Measurements from ENCODE around the gene ARHGEF6. TPM values are rescaled to one million over a fixed set of nuclear protein-coding genes. Genes with fewer than 3 reads are reported as not detected.
A peak's percentile ranks its signal among the peaks of the same experiment; 100 is the strongest.

The ARHGEF6 gene
- total RNA-seq, 2 experiments from 2014 or later = 44.5 to 53.6 TPM

GRCh38 chrX:136667446-136668168 is 113.1 kb downstream of the ARHGEF6 start:
- intact Hi-C loops (cut with DNase I, micrococcal nuclease) = no loop called here
- peak; percentile 52 for ATAC-seq
- peaks cover 90% of the 10 kb centered on the region for H3K4me1 Mint-ChIP-seq
- H3K4me3 Mint-ChIP-seq = peak overlapping the region; percentile 2
- H3K27me3 Mint-ChIP-seq = no peaks in the 10 kb centered on the region
- ChIA-PET CTCF (interaction anchor here (0.6 kb wide), 1 partner anchor 15 kb away, joined by 3 read pairs; no protein-coding TSS in a partner anchor), POLR2A (no interaction called here)
- peak; percentile 73 for DNase-seq
- peaks cover 4% of the 10 kb centered on the region for H3K9me3 Mint-ChIP-seq (ENCODE audit: low read depth)
- H3K36me3 Mint-ChIP-seq (ENCODE audit: low read depth) = peaks cover 90% of the 10 kb centered on the region
- H3K27ac Mint-ChIP-seq = peak overlapping the region; percentile 72

- no peak overlapping the region for H3K4me3 Mint-ChIP-seq
- peaks cover 86% of the 10 kb centered on the region for H3K4me1 Mint-ChIP-seq
- POLR2A ChIA-PET = no interaction called here
Measured at GRCh38 chrX:136666088-136666487, 114.6 kb downstream of the ARHGEF6 start.

GRCh38 chrX:136665258-136665900 is 115.4 kb downstream of the ARHGEF6 start:
- intact Hi-C loops (cut with DNase I, micrococcal nuclease) = no loop called here
- Mint-ChIP-seq H3K27me3 (no peaks in the 10 kb centered on the region), H3K4me3 (peak overlapping the region; percentile 16), H3K4me1 (peaks cover 85% of the 10 kb centered on the region), H3K36me3 (ENCODE audit: low read depth) (peaks cover 85% of the 10 kb centered on the region), H3K27ac (peak overlapping the region; percentile 77), H3K9me3 (ENCODE audit: low read depth) (peaks cover 4% of the 10 kb centered on the region)
- ChIA-PET POLR2A (no interaction called here), CTCF (interaction anchor here (1.6 kb wide), 1 partner anchor 30 kb away, joined by 8 read pairs; no protein-coding TSS in a partner anchor)
- ATAC-seq (no peak), DNase-seq (no peak)

More at GRCh38 chrX:136666088-136666487, 114.6 kb downstream of the ARHGEF6 start:
- ATAC-seq = no peak
- CTCF ChIA-PET = interaction anchor here (1.6 kb wide), 1 partner anchor 29 kb away, joined by 8 read pairs; no protein-coding TSS in a partner anchor
- no peak for DNase-seq
- peaks cover 4% of the 10 kb centered on the region for H3K9me3 Mint-ChIP-seq (ENCODE audit: low read depth)
- peaks cover 85% of the 10 kb centered on the region for H3K36me3 Mint-ChIP-seq (ENCODE audit: low read depth)
- H3K27me3 Mint-ChIP-seq = no peaks in the 10 kb centered on the region
- peak overlapping the region; percentile 19 for H3K27ac Mint-ChIP-seq
- intact Hi-C loops (cut with DNase I, micrococcal nuclease) = no loop called here

GRCh38 chrX:136662976-136663375 is 117.8 kb downstream of the ARHGEF6 start:
- intact Hi-C loops (cut with DNase I, micrococcal nuclease) = no loop called here
- ATAC-seq (no peak), DNase-seq (no peak)
- CTCF ChIA-PET = interaction anchor here (0.8 kb wide), 1 partner anchor 34 kb away, joined by 3 read pairs; no protein-coding TSS in a partner anchor
- POLR2A ChIA-PET = no interaction called here
- Mint-ChIP-seq H3K4me1 (peaks cover 88% of the 10 kb centered on the region), H3K4me3 (no peak overlapping the region), H3K36me3 (ENCODE audit: low read depth) (peaks cover 87% of the 10 kb centered on the region), H3K9me3 (ENCODE audit: low read depth) (peaks cover 4% of the 10 kb centered on the region), H3K27ac (peak overlapping the region; percentile 82), H3K27me3 (no peaks in the 10 kb centered on the region)

- Mint-ChIP-seq H3K36me3 (ENCODE audit: low read depth) (peaks cover 87% of the 10 kb centered on the region), H3K4me3 (peak overlapping the region; percentile 23), H3K9me3 (ENCODE audit: low read depth) (peaks cover 4% of the 10 kb centered on the region), H3K4me1 (peaks cover 88% of the 10 kb centered on the region), H3K27ac (peak overlapping the region; percentile 82), H3K27me3 (no peaks in the 10 kb centered on the region)
- ChIA-PET CTCF (interaction anchor here (0.7 to 1.2 kb wide), 3 partner anchors 27 to 50 kb away, joined by 3 to 4 read pairs (median 3); no protein-coding TSS in a partner anchor), POLR2A (no interaction called here)
- intact Hi-C loops (cut with DNase I, micrococcal nuclease) = no loop called here
- ATAC-seq = peak; percentile 8
- no peak for DNase-seq
Measured at GRCh38 chrX:136662104-136662503, 118.6 kb downstream of the ARHGEF6 start.

- Mint-ChIP-seq H3K36me3 (ENCODE audit: low read depth) (peaks cover 89% of the 10 kb centered on the region), H3K9me3 (ENCODE audit: low read depth) (peaks cover 4% of the 10 kb centered on the region), H3K4me3 (peak overlapping the region; percentile 13), H3K27ac (peak overlapping the region; percentile 87), H3K27me3 (no peaks in the 10 kb centered on the region), H3K4me1 (peaks cover 89% of the 10 kb centered on the region)
- ChIA-PET POLR2A (no interaction called here), CTCF (interaction anchor here (0.7 to 1.1 kb wide), 3 partner anchors 15 to 77 kb away, joined by 3 to 4 read pairs (median 3); no protein-coding TSS in a partner anchor)
- no peak for ATAC-seq
- intact Hi-C loops (cut with DNase I, micrococcal nuclease) = no loop called here
- DNase-seq = no peak
Measured at GRCh38 chrX:136660896-136661295, 119.8 kb downstream of the ARHGEF6 start.

GRCh38 chrX:136659174-136659573 is 121.6 kb downstream of the ARHGEF6 start:
- Mint-ChIP-seq H3K36me3 (ENCODE audit: low read depth) (peaks cover 92% of the 10 kb centered on the region), H3K9me3 (ENCODE audit: low read depth) (peaks cover 4% of the 10 kb centered on the region)

GRCh38 chrX:136658151-136658550 is 122.6 kb downstream of the ARHGEF6 start:
- ChIA-PET CTCF (interaction anchor here (1.1 to 2.4 kb wide), 8 partner anchors 13 to 61 kb away, joined by 3 to 11 read pairs (median 4); no protein-coding TSS in a partner anchor), POLR2A (interaction anchor here (0.6 to 2.7 kb wide), 8 partner anchors 12 to 88 kb away, joined by 3 to 20 read pairs (median 4); no protein-coding TSS in a partner anchor)
- intact Hi-C loops (cut with DNase I, micrococcal nuclease) = loop anchor here (2.0 to 10.0 kb wide), 3 partner anchors 17 to 1133 kb away; partner anchors contain the start of gene INTS6L (in 1 of the 2)
- Mint-ChIP-seq H3K4me3 (peak overlapping the region; percentile 96), H3K9me3 (ENCODE audit: low read depth) (no peaks in the 10 kb centered on the region), H3K4me1 (peaks cover 85% of the 10 kb centered on the region), H3K36me3 (ENCODE audit: low read depth) (peaks cover 93% of the 10 kb centered on the region), H3K27ac (peak overlapping the region; percentile 100), H3K27me3 (no peaks in the 10 kb centered on the region)
- ATAC-seq (peak; percentile 6), DNase-seq (peak; percentile 48)

More at GRCh38 chrX:136659174-136659573, 121.6 kb downstream of the ARHGEF6 start:
- intact Hi-C loops (cut with DNase I, micrococcal nuclease) = loop anchor here (2.0 to 10.0 kb wide), 3 partner anchors 16 to 1134 kb away; partner anchors contain the start of gene INTS6L (in 1 of the 2)
- DNase-seq (peak; percentile 65), ATAC-seq (peak; percentile 59)
- no peaks in the 10 kb centered on the region for H3K27me3 Mint-ChIP-seq
- peak overlapping the region; percentile 100 for H3K27ac Mint-ChIP-seq
- ChIA-PET POLR2A (interaction anchor here (0.7 to 2.7 kb wide), 12 partner anchors 12 to 73 kb away, joined by 3 to 20 read pairs (median 5); no protein-coding TSS in a partner anchor), CTCF (interaction anchor here (1.2 to 2.4 kb wide), 6 partner anchors 12 to 36 kb away, joined by 3 to 11 read pairs (median 6); no protein-coding TSS in a partner anchor)
- peaks cover 90% of the 10 kb centered on the region for H3K4me1 Mint-ChIP-seq
- H3K4me3 Mint-ChIP-seq = peak overlapping the region; percentile 96

- ATAC-seq (peak; percentile 22), DNase-seq (no peak)
- POLR2A ChIA-PET = no interaction called here
- Mint-ChIP-seq H3K36me3 (ENCODE audit: low read depth) (peaks cover 99% of the 10 kb centered on the region), H3K27ac (peak overlapping the region; percentile 100), H3K4me3 (peak overlapping the region; percentile 96), H3K27me3 (no peaks in the 10 kb centered on the region), H3K4me1 (peaks cover 76% of the 10 kb centered on the region), H3K9me3 (ENCODE audit: low read depth) (no peaks in the 10 kb centered on the region)
- intact Hi-C loops (cut with DNase I, micrococcal nuclease) = loop anchor here in 1 of 2 experiments (2.0 to 10.0 kb wide), 2 partner anchors 38 to 1132 kb away; partner anchors contain the start of gene INTS6L
- CTCF ChIA-PET = no interaction called here
Measured at GRCh38 chrX:136656361-136656964, 124.3 kb downstream of the ARHGEF6 start.

- Mint-ChIP-seq H3K36me3 (ENCODE audit: low read depth) (peaks cover 99% of the 10 kb centered on the region), H3K27ac (peak overlapping the region; percentile 100), H3K4me1 (peaks cover 43% of the 10 kb centered on the region), H3K4me3 (peak overlapping the region; percentile 96), H3K9me3 (ENCODE audit: low read depth) (no peaks in the 10 kb centered on the region), H3K27me3 (no peaks in the 10 kb centered on the region)
- POLR2A ChIA-PET = interaction anchor here (0.6 to 1.4 kb wide), 10 partner anchors 17 to 148 kb away, joined by 3 to 13 read pairs (median 4); no protein-coding TSS in a partner anchor
- DNase-seq (peak; percentile 61), ATAC-seq (peak; percentile 56)
- CTCF ChIA-PET = interaction anchor here (0.8 to 2.3 kb wide), 6 partner anchors 26 to 72 kb away, joined by 3 to 10 read pairs (median 4); no protein-coding TSS in a partner anchor
- intact Hi-C loops (cut with DNase I, micrococcal nuclease) = loop anchor here (2.0 to 10.0 kb wide), 4 partner anchors 66 to 1128 kb away; partner anchors contain the start of genes HTATSF1 (in 1 of the 2) and INTS6L (in 1 of the 2)
Measured at GRCh38 chrX:136652822-136653723, 127.7 kb downstream of the ARHGEF6 start.

All from activated CD4-positive, alpha-beta T cell treated with anti-CD3 and anti-CD28 coated beads for 36 hours (primary cell).